HG02759 (cell line): Measurements from ENCODE around the gene ITGA11.

ENCODE experiments used
- ATAC-seq: cut with Tn5 transposase; IDR thresholded peaks from one replicate; pipeline ENCODE4 v1.9.1; 2021; ENCODE audit warnings: mild to moderate bottlenecking, moderate library complexity; ENCODE audit not compliant: unreplicated experiment

ITGA11 gene

DNA sequence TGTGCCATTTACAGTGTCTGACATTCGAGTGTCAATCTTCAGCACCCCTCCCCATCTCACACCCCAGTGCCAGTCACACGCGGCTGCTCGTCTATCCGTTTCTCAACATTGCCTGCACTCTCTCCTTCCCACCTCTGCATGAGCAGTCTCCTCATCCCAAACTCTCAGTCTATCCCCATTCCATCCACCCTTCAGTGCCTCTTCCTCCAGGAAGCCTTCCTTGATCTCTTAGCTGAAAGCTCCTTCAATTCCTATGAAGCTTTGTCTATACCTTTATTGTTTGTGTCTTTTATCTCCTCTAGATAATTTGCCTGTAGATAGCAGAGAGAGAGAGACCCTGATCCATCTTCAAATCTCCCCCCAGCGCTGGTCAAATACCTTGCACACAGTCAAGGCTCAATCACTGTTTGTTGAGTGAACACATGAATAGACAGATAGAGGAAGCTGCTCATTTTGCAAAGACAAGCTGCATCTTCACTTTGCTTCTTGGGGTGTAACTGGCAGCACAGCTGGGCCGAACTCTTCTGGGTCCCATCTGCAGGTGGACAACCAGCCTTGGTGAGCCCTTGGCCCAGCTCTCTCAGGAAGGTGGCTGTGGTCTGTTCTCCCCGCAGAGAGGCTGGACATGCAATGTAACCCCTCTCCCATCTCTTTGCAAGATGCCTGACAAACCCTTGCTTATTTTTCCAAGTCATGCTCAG, 52.8 kb downstream of the ITGA11 start:
- no peak for ATAC-seq

DNA sequence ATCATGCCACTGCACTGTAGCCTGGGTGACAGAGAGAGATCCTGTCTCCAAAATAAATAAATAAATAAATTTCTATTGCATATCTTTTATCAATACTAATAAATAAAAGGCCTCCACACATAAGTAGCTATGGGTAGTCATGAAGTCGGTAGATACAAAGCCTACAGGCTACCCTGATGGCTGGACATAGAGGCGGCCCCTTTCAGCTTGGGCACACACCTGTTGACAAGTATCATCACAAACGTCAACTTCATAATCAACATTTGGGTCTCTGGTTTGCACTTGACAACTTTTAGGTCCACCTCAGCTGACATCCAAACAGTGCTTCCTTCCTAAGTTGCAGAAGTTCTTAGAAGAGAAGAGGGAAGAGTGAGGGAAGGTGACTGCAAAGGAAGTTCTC, 53.4 kb downstream of the ITGA11 start:
- ATAC-seq, result no peak

DNA sequence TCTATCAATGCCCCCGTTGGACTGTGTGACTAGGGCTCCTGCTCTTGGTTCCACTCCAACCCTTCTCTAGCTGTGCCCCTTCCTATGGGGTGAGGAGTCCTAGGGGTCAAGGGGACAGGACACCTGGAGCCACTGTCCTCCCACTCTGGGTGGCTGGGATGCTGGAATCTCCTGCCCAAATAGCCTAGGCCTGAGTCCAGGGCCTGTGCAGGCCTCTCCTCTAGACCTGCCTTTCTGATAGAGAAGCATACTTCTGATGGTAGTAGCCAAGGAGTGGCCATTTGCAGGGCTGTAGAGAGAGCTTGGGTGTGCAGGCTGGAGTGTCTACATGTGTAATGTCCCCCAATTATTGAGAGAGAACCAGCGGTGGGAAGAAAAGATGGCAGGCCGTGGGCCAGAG, 54.2 kb downstream of the ITGA11 start:
- no peak for ATAC-seq

DNA sequence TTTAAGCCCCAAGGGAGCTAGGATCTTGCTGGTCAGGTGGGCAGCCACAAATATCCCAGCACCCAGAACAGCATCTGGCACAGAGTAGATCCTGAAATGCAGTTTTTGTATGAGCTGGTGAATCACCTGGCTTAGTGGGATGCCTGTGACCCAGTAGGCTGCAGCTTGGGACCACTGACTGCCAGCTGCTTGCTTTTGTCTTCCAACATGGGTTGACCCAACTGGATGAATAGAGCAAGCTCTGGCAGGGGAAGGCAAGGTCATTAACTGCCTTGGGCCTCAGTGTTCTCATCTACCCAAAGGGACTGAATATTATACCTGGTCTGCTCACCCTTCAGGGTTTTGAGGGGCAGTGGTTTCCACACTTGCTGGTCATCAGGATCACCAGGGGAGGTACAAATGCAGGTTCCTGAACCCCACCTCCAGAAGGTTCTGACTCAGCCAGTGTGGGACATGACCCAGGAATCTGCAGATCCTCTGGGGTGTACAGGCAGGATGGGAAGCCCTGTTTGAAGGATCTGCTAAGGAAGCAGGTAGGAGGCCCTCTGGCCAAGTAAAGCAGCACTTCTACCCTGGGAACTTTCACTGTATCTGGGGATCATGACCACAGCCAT, 55.4 kb downstream of the ITGA11 start:
- ATAC-seq, result no peak

DNA sequence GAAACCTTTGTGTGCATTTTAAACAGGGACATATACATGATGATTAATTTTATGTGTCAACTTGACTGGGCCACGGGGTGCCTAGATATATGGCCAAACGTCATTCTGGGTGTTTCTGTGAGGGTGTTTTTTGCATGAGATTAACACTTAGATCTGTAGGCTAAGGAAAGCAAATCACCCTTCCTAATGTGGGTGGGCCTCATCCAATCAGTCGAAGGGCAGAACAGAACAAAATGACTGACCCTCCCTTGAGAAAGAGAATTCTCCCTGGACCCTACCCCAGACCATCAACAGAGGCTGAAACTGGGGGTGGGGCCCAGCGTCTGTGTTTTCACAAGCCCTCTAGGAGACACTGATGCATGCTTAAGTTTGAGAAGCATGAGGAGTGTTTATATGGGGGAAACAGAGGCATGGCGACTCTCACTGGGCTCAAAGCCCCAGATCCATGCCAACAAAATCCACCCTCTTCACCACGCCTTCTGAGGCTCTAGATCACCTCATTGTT, 56.2 kb downstream of the ITGA11 start:
- ATAC-seq, result no peak

DNA sequence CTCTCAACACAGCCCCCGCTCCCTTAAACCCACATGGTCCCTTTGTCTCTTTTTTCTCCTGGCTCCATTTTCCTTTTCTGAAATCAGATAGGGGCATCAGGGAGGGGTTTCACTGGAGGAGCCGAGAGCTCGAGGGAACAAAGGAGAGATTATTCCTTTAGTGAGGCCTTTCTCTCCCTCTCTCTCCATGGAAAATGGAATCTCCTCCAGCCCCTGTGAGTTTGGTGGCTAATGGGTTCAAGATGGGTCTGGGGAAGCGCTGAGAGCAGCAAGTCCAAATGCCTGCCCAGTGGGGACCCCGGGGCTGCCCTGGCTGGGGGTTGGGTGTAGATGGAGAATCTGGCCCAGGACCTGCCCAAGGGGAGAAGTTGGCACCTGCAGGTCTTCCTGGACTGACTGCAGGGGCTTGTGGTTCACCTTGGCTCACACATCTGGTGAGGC, 56.8 kb downstream of the ITGA11 start:
- no peak for ATAC-seq

DNA sequence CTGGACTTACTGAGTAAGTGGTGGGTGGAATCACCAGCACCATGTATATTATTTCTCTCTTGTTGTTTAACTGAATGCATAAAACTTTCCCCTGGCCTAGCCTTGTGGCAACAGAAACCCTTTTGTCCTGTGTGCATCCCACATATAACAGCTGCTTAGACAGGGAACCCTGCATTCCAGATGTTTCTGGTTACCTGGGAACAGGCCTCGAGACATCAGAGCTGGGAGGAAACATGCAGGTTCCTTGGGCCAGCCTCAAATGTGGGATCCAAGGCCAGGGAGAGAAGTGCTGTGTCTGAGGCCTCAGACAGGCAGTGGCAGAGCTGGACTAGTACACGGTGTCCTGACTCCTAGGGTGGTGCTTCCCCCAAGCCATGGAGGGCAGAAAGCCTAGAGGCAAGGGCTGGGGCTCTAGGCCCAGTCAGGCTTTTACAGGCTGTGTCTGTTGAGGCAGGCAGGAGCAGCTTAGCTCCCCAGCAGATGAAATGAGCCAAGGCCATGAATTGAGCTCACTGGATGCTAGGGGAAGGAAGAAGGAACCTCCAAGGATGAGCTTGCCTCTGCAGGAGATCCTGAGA, 57.7 kb downstream of the ITGA11 start:
- ATAC-seq, result no peak

DNA sequence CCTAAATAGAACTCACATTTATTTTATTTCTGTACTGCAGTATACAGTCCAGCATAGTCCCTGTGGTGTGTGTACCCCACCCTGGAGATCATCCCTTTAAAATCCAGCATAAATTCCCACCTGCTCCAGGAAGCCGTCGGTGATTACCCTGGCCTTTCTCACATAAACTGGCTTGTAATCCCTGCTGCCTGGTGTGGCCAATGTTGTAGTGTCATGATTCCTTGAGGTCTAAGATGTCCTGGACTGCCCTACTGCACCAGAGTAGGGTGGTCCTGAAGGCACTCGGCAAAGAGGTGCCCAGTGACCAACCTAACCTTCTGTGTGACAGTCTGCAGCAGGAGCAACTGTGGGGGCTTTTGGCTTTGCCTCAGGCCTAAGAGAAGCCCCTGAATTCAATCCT, 58.9 kb downstream of the ITGA11 start:
- no peak for ATAC-seq

DNA sequence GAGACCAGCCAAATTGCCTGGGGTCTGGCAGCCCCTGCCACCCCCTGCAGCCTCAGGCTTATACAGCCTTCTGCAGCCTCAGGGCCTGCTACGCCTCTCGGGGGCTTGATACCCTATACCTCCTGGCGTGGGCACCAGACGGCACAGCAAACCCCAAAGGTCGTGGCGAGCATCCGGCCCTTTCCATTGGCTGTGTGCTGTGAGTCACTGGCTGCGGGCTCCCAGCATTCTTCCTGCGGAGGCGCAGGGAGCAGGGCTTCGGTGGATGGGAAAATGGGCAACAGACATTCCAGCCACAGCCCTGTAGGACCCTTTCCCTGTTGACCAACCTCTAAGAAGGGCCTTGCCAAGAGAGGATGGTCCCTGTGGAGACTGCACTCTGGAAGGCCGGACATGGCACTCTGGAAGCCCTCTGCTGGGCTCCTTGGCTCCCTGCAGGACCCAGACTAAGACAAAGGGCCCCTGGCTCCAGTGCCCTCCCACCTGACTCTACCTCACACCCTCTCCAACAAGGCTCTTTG, 59.6 kb downstream of the ITGA11 start:
- no peak for ATAC-seq

DNA sequence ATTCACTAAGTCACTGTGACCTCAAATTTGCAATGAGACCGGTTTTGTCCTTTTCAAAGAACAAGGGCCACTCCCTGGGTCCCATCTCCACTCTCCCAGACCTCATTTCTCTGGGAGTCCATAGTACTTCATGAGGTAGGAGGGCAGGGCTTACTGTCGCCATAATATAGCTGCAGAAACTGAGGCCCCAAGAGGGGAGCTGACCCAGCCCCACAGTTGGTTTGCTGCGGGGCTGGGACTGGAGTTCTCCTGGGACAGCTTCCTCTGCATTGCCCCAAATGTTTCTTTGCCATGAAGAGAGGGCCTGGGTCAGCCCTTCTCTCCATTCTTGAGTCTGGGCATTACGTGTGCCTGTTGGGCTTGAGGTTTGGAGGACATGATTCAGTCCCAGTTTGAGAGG, 60.1 kb downstream of the ITGA11 start:
- ATAC-seq, result no peak

DNA sequence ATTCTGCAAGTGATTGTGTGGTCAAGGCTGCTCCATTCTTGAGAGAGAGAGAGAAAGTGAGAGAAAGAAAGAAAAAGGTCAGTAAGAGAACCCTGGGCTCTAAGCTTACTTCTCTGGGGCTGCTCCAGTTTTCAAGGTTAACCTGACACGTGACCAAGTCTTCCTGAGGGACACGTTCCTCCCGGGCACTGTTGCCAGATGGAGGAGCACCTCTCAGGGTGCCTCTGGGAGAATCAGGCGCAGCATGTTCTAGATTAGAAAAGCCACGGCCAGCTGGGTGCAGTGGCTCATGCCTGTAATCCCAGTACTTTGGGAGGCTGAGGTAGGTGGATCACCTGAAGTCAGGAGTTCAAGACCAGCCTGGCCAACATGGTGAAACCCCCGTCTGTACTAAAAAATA, 60.8 kb downstream of the ITGA11 start:
- ATAC-seq, result no peak

DNA sequence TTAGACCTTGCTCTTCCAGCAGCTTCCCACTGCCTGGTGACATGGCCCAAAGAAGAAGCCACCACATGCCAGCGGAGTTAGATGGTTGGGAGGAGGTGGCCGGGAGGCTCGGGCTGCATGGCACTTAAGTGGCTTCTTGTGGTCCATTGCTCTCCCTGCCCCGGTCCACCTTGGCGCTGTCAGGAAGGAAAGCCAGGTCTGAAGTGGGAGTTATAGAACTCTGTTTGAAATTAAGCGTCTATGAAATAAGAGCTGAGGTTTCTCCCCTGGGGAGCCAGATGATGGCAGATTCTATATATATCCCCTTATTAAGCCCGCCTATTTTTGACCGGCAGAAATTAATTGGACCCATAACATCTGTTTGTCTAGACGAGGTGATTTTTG, 61.2 kb downstream of the ITGA11 start:
- ATAC-seq, result no peak

DNA sequence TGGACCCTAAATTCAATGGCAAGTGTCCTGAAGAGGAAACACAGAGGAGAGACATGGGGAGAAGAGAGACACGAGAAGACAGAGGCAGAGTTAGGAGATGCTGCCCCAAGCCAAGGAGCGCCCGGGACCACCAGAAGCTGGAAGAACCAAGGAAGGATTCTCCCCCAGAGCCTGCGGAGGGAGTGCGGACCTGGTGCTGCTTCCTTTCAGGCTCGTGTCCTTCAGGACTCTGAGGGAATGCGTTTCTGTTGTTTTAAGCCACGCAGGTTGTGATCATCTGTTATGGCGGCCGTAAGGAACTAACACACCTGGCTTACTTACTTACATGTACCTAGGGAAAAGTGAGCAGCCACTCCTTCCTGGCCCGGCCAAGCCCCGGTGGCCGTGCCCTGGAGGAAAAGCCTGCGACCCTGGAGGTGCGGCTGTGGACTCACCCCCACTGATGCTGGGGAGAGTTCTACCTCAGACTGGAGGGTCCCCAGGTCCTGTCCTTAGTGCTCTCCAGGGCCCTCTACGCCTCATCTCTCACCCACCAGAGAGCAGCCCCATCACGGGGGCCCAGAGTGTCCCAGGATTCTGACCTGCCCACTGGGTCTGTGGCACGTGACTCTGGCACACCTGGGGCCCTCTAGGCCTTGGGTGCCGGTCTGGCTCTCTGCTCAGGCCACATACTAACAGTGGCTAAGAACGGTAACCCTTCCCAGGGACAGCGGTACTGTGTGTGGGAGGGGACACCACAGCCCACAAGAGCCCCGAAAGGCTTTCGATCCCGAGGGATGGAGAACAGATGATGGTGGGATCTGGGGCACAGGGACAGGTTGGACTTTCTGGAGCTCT, 61.8 kb downstream of the ITGA11 start:
- no peak for ATAC-seq

DNA sequence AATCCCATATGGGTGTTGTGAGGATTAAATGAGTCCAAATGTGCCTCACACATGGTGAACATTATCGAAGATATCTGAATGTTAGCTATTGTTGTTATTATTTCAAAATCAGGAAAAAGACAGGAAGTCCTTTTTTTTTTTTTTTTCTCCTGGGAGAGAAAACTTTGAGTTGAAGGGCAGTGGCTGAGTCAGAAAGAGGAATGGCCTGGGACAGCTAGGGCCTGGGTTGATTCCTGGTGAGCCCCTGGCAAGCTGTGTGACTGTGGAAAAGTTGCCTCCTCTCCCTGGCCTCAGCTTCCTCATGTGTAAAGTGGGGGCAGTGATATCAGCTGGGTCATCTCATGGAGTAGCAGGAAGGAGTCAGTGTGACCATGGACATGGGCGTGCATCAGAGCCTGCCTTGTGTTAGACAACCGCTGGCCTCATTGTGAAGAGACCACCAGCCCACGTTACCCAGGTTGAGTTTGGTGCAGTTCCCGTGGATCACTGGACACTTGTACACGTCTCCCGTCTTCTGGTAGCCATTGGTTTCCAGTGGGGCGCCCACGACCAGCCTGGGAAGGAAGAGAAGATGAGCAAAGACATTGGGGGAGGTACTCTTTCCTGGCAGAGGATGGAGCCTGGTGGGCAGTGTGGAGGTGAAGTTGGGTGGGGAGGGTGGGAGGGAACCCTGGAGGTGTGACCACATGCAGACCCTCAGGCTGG, 63.1 kb downstream of the ITGA11 start:
- ATAC-seq, result no peak

DNA sequence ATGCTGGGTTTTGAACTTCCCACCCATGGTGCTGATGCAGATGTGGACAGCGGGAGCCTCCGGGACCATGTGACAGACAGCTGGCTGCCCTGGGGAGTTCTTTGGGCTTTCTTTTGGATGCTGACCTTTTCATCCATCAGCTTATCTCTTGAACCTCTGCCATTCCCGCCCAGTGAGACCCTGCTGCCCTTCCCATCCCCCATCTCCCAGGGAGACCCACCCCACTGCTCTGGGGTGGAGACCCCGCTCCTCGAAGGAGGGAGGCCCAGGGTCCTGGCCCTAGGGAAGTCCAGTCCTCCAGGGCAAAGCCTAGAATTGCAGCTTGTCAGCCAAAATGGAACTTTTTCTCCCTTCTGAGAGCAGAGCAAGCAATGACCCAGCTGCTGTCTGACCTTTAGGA, 64.0 kb downstream of the ITGA11 start:
- ATAC-seq, result no peak

DNA sequence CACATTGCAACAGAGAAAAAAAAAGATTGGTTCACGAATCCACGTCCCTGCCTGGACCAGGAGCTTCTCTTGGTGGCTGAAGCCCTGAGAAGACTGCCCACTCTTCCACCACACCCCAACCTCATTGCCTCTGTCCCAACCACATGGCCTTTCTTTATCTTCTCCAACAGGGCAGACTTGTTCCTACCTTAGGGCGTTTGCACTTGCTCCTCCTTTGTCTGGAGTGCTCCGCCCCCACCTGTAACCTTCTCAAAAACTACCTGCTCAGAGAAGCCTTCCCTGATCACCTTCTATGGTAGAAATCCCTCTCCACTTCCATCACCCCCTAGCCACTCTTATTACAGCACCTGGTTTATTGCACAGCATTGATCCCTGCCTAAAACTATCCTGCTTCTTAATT, 64.7 kb downstream of the ITGA11 start:
- no peak for ATAC-seq

DNA sequence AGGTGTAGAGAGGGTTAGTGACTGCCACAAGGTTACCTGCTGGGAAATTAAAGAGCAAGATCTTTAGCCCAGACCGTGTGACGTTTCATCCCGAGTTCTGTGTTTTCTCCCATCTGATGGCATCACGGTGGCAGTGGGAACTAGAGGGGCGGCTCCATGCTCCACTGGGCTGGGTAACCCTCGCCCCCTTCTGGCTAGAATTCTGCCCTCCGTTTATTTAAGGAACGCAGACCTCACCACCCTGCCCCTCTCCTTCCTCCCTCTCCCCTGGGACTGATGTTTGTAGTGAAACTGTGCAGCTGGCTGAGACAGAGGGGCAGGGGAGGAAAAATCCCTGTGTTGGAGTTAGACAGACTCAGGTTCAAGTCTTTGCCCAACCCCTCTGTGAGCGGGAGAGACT, 65.6 kb downstream of the ITGA11 start:
- no peak for ATAC-seq

DNA sequence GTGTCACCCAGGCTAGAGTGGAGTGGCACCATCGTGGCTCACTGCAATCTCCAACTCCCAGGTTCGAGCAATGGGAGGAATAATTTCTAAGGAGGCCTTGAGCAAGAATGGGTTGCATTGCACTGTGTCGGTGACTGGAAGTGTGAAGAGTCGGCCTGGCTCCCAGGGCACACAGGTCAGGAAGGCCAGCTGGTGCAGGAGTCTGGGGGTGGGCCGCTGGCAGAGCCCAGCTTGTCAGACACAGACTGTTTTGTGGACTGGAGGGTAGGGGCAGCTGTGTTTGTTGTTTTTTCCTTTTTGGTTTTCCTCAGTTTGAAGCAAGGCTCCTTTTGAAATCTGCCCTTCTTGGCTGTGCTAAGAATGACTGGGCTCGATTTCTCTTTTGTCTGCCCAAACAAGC, 66.2 kb downstream of the ITGA11 start:
- no peak for ATAC-seq

DNA sequence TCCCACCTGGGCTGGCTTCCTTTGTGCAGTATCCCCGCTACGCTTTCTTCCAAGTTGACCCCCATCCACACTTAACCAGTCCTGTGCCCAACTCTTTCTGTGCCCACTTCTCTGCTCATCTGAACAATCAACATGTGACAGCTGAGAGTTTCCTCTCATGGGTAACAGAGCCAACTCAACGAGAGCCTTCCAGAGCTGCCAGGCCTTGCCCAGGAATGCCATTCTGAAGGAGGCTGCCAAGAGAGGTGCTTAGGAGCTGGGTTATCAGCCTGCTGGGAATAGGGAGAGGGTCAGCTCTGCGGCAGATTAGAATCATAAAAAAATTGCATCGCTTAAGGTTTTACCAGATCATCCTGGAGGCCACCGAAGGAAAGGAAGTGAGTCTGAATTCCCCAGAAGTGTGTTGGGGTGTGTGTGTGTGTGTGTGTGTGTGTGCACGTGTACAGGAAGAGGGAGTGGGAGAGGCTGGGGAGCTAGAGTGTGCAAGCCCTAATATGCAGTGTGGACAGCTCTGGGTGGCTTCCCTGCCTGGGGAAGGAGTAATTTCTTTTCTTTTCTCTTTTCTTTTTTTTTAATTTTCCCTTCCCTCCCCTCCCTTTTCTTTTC, 66.7 kb downstream of the ITGA11 start:
- ATAC-seq, result no peak

DNA sequence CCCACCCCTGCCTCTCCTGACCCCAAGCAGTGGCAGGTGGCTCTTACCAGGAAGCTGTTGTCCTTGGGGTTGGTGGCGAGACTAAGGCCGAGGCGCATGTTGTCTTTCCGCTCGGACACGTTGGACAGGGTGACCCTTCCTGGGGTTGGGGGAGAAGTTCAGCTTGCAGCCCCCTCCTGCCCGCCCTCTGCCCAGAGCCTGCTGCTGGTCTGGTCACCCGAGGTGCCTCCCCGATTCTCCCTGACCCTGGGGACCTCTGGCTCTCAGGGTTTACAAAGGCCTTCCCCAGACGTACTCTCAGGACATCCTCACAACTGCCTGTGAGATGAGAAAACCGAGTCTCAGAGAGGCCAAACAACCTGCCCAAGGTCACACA, 67.3 kb downstream of the ITGA11 start:
- no peak for ATAC-seq
